ES-I3 (cell line): Measurements from ENCODE around the gene RHOT1.

Experiments
- H3K36me3 ChIP-seq: 2 replicates; pipeline ENCODE4 v1.6.1; 2013; ENCODE audit warnings: mild to moderate bottlenecking, low read length, control low read depth, moderate library complexity; ENCODE audit not compliant: insufficient read depth
- H3K4me1 ChIP-seq: 2 replicates; pipeline ENCODE4 v1.6.1; 2013; ENCODE audit warnings: mild to moderate bottlenecking, control low read depth, low read length; ENCODE audit not compliant: insufficient read depth
- H3K9ac ChIP-seq: 2 replicates; pipeline ENCODE4 v1.6.1; 2013; ENCODE audit warnings: low read depth, mild to moderate bottlenecking, low read length, moderate library complexity
- H3K9me3 ChIP-seq: 2 replicates; pipeline ENCODE4 v1.6.1; 2013; ENCODE audit warnings: mild to moderate bottlenecking, low read length, moderate library complexity; ENCODE audit not compliant: control insufficient read depth, insufficient read depth

RHOT1 gene

DNA sequence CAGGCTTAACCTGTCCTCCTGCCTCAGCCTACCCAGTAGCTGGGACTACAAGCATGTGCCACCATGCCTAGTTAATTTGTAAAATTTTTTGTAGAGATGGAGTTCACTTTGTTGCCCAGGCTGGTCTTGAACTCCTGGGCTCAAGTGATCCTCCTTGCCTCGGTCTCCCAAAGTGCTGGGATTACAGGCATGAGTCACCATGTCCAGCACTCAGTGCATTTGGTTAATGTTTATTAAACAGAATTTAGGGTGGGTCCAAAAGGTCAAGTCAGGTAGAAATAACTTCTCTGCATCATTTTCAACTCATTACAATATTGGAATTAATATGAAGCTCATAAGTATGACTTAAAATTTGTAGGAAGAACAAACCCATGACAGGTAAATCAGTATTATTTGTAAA lies 55.7 kb downstream of the RHOT1 start:
- Histone ChIP-seq H3K9ac (no peak overlapping the region), H3K4me1 (no peaks in the 10 kb centered on the region), H3K36me3 (0 out of 2 replicates have a peak, but pooled peaks cover 13% of the 10 kb centered on the region), H3K9me3 (no peaks in the 10 kb centered on the region)

DNA sequence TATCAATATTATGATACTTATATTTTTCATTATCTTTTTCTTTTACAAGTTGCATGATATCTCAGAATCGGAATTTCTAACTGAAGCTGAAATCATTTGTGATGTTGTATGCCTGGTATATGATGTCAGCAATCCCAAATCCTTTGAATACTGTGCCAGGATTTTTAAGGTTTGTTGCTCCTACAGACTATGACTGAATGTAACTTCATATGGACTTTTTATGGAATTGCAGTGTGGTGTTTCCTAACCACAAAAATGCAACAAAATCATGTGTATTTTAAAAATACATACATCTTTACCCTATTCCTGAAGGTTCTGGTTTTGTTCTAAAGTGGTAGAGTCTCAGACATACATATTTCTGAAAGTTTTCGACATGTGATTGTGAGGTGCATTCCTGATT lies 64.6 kb downstream of the RHOT1 start:
- Histone ChIP-seq H3K36me3 (peaks cover 10% of the 10 kb centered on the region), H3K9me3 (no peaks in the 10 kb centered on the region), H3K9ac (no peak overlapping the region), H3K4me1 (no peaks in the 10 kb centered on the region)

DNA sequence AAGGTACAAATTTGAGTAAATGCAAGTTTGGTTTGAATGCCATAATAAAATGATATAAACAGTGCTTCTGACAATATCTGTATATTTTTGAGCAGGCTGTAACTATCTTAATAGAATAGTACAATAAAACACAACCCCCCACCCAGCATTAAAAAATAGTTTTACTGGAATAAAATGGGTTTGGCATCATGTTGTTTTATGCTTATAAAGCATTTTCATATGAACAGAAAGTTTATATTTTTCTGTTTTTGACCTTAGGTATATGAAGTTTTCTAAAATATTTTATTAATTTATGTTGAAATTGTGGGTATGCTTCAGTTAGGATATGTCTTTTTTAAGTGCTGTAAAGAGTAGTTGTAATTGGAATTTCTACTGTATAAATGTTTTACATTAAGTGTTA lies 66.1 kb downstream of the RHOT1 start:
- H3K9ac ChIP-seq: no peak overlapping the region
- H3K36me3 ChIP-seq: peaks cover 10% of the 10 kb centered on the region
- H3K4me1 ChIP-seq: no peaks in the 10 kb centered on the region
- no peaks in the 10 kb centered on the region for H3K9me3 ChIP-seq

DNA sequence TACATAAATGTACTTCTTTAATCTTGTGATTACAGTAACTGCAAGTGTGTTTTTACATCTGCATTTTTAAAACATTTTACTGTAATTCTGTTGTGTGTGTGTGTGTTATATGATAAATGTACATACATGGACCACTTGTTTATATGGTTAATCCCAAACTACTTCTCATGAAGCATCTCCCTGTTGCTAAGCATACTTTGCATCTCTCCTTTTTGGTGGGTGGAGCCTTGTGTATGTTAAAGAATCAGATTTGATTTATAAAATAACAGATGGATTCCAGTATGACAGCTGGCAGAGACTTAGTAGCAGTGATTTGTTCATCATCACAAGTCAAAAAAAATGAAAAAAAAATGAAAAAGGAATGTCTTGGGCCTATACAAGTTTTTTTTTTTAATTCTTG lies 67.3 kb downstream of the RHOT1 start:
- Histone ChIP-seq H3K9ac (no peak overlapping the region), H3K4me1 (no peaks in the 10 kb centered on the region), H3K36me3 (peaks cover 10% of the 10 kb centered on the region), H3K9me3 (no peaks in the 10 kb centered on the region)

DNA sequence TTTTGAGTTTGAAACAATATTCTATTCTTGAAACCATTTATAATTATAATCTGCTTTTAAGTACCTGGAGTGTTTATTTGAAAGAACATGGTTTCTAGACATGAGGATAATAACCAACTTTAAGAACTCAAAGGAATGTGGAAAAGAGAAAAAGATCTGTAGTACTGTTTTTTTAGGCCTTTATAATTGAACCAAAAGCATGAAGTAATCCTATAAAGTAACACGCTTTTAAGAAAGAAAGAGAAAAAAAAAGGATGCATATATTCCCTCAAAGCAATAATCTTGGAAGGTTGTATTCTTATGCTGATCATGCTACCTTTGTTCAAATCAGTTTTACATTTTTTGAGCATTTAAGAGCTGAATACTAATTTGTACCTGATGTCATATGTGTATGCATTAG lies 69.4 kb downstream of the RHOT1 start:
- no peaks in the 10 kb centered on the region for H3K4me1 ChIP-seq
- peaks cover 10% of the 10 kb centered on the region for H3K36me3 ChIP-seq
- H3K9me3 ChIP-seq: no peaks in the 10 kb centered on the region
- no peak overlapping the region for H3K9ac ChIP-seq

DNA sequence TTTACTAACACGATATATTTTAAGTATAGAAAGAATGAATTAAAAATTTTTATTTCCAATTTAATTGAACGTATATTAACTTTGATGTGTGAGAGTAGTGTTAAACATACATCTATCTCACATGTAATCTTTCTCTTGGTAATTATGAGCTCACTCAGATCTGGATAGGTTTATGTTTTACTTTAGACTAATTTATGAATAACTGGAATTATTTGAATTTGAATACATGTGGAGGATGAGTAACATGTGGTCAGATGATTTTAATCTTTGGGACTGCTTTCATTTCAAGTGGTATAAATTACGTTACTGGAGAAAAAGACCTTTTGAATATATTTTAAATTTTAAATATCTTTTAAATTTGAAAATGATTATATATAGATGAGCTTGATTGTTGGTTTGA lies 73.4 kb downstream of the RHOT1 start:
- Histone ChIP-seq H3K36me3 (no peaks in the 10 kb centered on the region), H3K9me3 (no peaks in the 10 kb centered on the region), H3K4me1 (no peaks in the 10 kb centered on the region), H3K9ac (no peak overlapping the region)

DNA sequence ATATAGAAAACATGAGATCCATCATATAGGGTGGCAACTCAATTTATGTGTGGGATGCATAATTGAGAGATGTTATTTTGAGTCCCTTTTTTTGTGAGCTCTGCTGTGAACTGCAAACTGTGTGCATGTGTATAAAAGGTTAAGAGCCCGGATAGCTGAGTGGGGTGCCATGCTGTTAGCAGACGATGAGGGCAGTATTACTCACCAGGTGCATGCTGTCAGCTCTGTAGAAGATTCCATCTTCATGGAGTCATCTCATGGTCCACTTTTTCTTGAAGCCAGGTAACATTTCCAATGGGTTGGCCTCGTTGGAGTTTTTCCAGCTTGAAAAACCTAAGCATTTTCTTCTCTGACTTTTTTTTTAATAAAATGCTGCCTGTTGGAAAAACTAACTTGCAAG lies 80.3 kb downstream of the RHOT1 start:
- H3K36me3 ChIP-seq: no peaks in the 10 kb centered on the region
- H3K9ac ChIP-seq: no peak overlapping the region
- peaks cover 5% of the 10 kb centered on the region; the same call in 1 of the 2 replicates for H3K4me1 ChIP-seq
- no peaks in the 10 kb centered on the region for H3K9me3 ChIP-seq

DNA sequence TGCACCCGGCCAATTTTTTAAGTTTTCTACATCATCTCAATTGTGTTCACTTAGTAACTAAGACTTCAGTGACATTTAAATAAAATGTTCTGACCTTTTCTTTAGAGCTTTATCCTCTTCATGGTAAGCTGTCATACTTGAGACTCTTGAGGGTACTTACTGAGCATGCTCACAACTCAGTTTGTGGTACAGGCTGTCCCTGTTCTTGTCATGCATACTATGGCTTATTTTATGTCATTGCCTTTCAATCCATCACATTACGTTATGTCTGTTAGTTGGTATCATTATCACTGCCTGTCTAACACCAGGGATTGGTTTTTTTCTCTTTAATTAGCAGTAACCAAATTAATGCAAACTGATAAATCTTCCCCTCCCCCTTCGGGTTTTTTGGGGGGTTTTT lies 81.4 kb downstream of the RHOT1 start:
- Histone ChIP-seq H3K9me3 (no peaks in the 10 kb centered on the region), H3K9ac (no peak overlapping the region), H3K4me1 (peaks cover 9% of the 10 kb centered on the region), H3K36me3 (no peaks in the 10 kb centered on the region)

DNA sequence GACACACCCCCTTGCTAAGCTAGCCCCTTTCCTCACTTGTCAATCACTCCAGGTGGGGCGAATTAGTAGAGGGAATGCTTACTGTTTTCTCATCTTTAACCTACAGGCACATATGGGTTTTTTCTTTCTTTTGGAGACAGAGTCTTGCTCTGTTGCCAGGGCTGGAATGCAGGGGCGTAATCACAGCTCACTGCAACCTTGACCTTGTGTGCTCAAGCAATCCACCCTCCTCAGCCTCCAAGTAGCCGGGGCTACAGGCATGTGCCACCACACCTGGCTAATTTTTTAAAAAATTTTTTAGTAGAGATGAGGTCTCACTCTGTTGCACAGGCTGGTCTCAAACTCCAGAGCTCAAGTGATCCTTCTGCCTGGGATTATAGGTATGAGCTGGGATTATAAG lies 84.6 kb downstream of the RHOT1 start:
- Histone ChIP-seq H3K9me3 (no peaks in the 10 kb centered on the region), H3K9ac (no peak overlapping the region), H3K4me1 (peaks cover 12% of the 10 kb centered on the region), H3K36me3 (no peaks in the 10 kb centered on the region)

DNA sequence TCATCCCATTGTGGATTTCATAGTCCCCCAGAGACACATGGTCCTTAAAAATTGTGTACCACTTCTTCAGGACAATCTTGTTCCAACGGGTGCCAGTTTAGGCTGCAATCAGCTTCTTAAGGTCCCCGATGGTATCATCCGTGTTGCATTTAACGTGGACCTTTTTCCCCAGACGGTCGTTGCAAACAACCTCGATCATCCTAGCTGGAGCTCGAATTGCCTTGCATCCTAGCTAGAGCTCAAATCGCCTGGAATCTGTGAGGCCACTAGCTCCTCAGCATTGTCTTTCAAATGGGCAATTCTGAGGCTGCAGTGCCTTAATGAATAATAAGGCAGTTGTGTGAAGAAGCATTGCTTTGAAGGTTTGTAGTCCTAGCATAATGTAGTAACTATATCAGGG lies 85.6 kb downstream of the RHOT1 start:
- Histone ChIP-seq H3K36me3 (no peaks in the 10 kb centered on the region), H3K4me1 (peaks cover 14% of the 10 kb centered on the region), H3K9ac (no peak overlapping the region), H3K9me3 (no peaks in the 10 kb centered on the region)

DNA sequence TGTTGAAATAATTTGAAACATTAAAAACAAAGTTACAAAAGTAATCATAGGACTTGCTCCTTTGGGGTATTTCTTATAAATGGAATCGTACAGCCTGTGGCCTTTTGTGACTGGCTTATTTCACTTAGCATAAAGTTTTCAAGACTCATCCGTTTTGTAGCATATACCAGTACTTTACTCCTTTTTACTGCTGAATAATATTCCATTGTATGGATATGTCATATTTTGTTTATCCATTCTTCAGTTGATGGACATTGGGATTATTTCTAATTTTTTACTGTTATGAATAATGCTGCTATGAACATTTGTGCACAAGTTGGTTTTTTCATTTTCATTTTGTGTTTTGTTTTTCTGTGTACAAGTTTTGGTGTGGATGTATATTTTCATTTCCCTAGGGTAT lies 93.3 kb downstream of the RHOT1 start:
- Histone ChIP-seq H3K36me3 (no peaks in the 10 kb centered on the region), H3K9me3 (no peaks in the 10 kb centered on the region), H3K9ac (no peak overlapping the region), H3K4me1 (0 out of 2 replicates have a peak, but pooled peaks cover 5% of the 10 kb centered on the region)

DNA sequence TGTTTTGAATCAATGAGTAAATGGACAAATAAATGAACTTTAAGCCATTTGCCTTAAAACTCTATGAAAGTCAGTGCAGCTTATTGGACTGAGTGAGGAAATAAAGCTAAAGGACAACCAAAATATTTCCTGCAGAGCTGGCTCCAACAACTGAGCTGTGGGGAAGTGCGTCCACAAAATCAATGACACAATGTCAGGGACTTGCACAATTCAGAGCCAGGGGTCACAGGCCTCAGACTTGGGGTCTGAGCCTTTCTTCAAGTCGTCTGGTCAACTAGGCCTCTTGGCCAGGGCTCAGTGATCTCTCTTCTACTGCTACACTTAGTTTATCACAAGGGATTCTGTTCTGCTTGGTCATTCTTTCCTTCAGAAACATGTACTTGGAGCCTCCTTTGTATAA lies 97.2 kb downstream of the RHOT1 start:
- H3K4me1 ChIP-seq: peaks cover 8% of the 10 kb centered on the region; the same call in 1 of the 2 replicates
- no peaks in the 10 kb centered on the region for H3K36me3 ChIP-seq
- no peaks in the 10 kb centered on the region for H3K9me3 ChIP-seq
- no peak overlapping the region for H3K9ac ChIP-seq

DNA sequence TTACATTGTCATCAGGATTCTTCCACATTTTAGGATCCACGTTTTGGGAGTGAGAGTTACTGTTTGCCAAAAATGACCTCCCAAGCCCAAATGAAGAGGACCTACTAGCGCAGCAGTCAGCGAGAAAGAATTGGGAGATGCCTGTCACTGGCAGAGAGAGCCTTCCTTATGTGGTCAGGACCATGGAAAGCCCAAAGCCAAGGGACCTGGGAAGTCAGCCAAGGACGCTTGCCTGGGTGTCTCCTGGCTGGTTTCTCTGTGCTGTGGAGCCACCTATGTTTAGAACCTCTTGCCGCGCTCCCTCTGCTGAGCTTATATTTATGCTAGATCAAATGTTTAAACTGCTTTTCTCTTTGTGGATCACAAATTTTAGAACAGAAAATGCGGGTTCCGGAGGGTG lies 98.4 kb downstream of the RHOT1 start:
- H3K9ac ChIP-seq: no peak overlapping the region
- no peaks in the 10 kb centered on the region for H3K9me3 ChIP-seq
- peaks cover 8% of the 10 kb centered on the region; the same call in 1 of the 2 replicates for H3K4me1 ChIP-seq
- no peaks in the 10 kb centered on the region for H3K36me3 ChIP-seq

DNA sequence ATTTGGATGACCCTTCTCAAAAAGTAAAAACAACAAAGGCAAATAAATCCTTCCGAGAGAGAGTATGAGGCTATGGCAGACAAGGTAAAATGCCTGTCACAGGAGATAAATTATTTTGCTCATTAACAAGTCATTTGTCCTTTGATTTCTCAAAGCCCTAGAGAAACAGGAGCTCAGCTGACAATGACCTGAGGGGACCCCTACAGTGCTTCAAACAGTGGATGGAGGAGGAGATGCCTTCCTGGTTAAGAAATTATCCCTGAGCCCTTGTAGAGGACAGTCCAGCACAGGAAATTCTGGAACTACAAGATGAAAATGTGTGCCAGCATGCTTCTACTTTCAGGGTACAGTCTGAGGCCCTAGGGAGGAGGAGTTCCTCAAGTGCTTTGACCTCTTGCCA lies 99.3 kb downstream of the RHOT1 start:
- Histone ChIP-seq H3K9me3 (no peaks in the 10 kb centered on the region), H3K9ac (no peak overlapping the region), H3K4me1 (peaks cover 8% of the 10 kb centered on the region; the same call in 1 of the 2 replicates), H3K36me3 (no peaks in the 10 kb centered on the region)

DNA sequence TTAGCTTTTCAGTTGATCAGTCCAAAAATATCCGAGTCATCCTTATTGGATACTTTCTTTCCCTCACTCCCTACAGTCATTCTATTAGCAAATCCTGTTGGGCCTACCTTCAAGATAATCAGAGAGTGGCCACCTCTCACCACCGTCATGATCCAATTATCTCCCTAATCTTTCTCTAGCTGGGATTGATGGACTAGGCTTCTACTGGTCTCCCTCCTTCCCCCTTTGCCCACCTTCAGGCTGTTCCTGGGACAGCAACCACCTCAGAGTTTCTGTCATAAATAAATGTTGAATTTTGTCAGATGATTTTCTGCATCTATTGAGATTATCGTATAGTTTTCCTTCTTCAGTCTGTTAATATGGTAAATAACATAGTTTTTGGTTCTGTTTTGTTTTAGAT lies 107.2 kb downstream of the RHOT1 start:
- H3K36me3 ChIP-seq: no peaks in the 10 kb centered on the region
- no peaks in the 10 kb centered on the region for H3K9me3 ChIP-seq
- H3K4me1 ChIP-seq: no peaks in the 10 kb centered on the region
- no peak overlapping the region for H3K9ac ChIP-seq

DNA sequence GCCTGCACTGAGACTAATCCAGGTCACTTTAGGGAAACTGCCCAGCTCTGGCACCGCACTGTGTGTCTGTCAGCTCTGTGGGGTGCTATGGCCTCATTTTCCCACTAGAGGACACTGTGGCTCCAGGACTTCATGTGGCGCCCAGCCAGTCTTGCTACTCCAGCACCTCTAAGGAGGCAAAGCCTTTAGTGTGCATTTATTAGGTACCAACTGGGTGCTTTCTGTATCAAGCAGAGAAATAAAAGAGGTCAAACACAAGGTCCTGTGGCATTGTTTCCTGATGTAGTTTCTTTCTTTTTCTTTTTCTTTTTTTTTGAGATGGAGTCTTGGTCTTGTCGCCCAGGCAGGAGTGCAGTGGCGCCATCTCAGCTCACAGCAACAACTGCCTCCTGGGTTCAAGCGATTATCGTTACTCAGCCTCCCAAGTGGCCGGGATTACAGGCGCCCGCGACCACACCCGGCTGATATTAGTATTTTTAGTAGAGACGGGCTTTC lies 110.9 kb downstream of the RHOT1 start:
- Histone ChIP-seq H3K9ac (no peak overlapping the region), H3K36me3 (no peaks in the 10 kb centered on the region), H3K9me3 (no peaks in the 10 kb centered on the region), H3K4me1 (0 out of 2 replicates have a peak, but pooled peaks cover 3% of the 10 kb centered on the region)
